Measurements from ENCODE around the gene CPLX4. TPM values are rescaled to one million over a fixed set of nuclear protein-coding genes. Genes with fewer than 3 reads are reported as not detected.
"Not testable (repeated sequence)": the region's sequence is repeated elsewhere in the genome, so short reads cannot be mapped to it uniquely, and the experiment has no call there.

Gene CPLX4
- polyA plus RNA-seq, 1 experiment: not detected

DNA sequence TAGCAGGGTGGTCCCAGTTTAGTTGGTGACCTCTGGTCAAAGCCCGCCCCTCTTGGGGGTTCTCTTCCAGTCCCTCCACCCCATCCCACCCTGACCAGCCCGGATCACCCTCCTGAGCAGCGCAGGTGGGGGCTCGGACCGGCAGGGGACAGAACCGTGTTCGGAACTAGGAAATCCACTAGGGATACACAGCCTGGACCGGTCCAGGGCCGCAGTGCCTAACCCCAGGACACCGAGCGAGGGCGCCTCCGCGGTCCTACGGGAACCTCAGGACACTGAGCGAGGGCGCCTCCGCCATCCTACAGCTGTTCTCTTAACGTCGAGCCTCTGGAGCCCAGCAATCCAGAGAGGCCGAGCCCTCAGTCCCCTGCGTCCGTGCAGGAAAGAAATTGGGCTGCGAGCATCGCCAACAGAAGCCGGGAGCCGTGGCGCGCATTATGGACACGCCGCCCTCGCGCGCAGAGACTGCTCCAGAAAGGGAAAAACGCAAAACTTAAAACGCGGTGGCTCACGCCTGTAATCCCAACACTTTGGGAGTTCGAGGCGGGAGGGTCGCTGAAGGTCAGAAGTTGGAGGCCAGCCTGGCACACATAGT is 53.7 kb downstream of the CPLX4 start:
- ChIA-PET POLR2A (no interaction called here), CTCF (interaction anchor here (0.6 to 1.4 kb wide), 2 partner anchors 16 to 138 kb away, joined by 3 to 8 read pairs; no protein-coding TSS in a partner anchor)
- Histone ChIP-seq H3K27me3 (ENCODE audit: control insufficient read depth, insufficient read depth, low read length) (peaks cover 71% of the 10 kb centered on the region), H3K9me3 (ENCODE audit: control insufficient read depth, insufficient read depth, low read length) (peaks cover 9% of the 10 kb centered on the region; the same call in 1 of the 2 replicates), H3K4me3 (ENCODE audit: low read depth, low read length) (no peak overlapping the region), H3K27ac (ENCODE audit: low read depth, low read length) (no peak overlapping the region)
- DNase-seq (ENCODE audit: low read depth, low spot score): no peak
- no peak for TF ChIP-seq CTCF (IDR thresholded peaks at IDR 0.05; ENCODE audit: low read depth, low read length)

GRCh38 chr18:59264121-59264571 is 54.3 kb downstream of the CPLX4 start:
- TF ChIP-seq CTCF (IDR thresholded peaks at IDR 0.05; ENCODE audit: low read depth, low read length): no peak
- Histone ChIP-seq H3K27ac (ENCODE audit: low read depth, low read length) (no peak overlapping the region), H3K27me3 (ENCODE audit: control insufficient read depth, insufficient read depth, low read length) (peaks cover 65% of the 10 kb centered on the region), H3K4me3 (ENCODE audit: low read depth, low read length) (no peak overlapping the region), H3K9me3 (ENCODE audit: control insufficient read depth, insufficient read depth, low read length) (peaks cover 9% of the 10 kb centered on the region; the same call in 1 of the 2 replicates)
- ChIA-PET POLR2A (no interaction called here), CTCF (interaction anchor here (0.6 to 1.4 kb wide), 4 partner anchors 15 to 156 kb away, joined by 3 to 8 read pairs (median 4); no protein-coding TSS in a partner anchor)
- DNase-seq (ENCODE audit: low read depth, low spot score): no peak

GRCh38 chr18:59263661-59264060 is 54.8 kb downstream of the CPLX4 start:
- POLR2A ChIA-PET: no interaction called here
- no peak for DNase-seq (ENCODE audit: low read depth, low spot score)
- peaks cover 62% of the 10 kb centered on the region for H3K27me3 ChIP-seq (ENCODE audit: control insufficient read depth, insufficient read depth, low read length)

GRCh38 chr18:59262243-59262642 is 56.2 kb downstream of the CPLX4 start:
- CTCF ChIA-PET, POLR2A ChIA-PET: not testable (repeated sequence)

More at GRCh38 chr18:59263661-59264060, 54.8 kb downstream of the CPLX4 start:
- TF ChIP-seq CTCF (IDR thresholded peaks at IDR 0.05; ENCODE audit: low read depth, low read length): no peak
- Histone ChIP-seq H3K9me3 (ENCODE audit: control insufficient read depth, insufficient read depth, low read length) (peaks cover 8% of the 10 kb centered on the region; the same call in 1 of the 2 replicates), H3K4me3 (ENCODE audit: low read depth, low read length) (no peak overlapping the region), H3K27ac (ENCODE audit: low read depth, low read length) (no peak overlapping the region)
- CTCF ChIA-PET: interaction anchor here (0.6 to 1.4 kb wide), 4 partner anchors 15 to 155 kb away, joined by 3 to 8 read pairs (median 4); no protein-coding TSS in a partner anchor

DNA sequence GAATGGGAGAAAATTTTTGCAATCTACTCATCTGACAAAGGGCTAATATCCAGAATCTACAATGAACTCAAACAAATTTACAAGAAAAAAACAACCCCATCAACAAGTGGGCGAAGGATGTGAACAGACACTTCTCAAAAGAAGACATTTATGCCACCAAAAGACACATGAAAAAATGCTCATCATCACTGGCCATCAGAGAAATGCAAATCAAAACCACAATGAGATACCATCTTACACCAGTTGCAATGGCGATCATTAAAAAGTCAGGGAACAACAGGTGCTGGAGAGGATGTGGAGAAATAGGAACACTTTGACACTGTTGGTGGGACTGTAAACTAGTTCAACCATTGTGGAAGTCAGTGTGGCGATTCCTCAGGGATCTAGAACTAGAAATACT is 56.6 kb downstream of the CPLX4 start:
- H3K9me3 ChIP-seq (ENCODE audit: control insufficient read depth, insufficient read depth, low read length); DNase-seq (ENCODE audit: low read depth, low spot score); H3K27ac ChIP-seq (ENCODE audit: low read depth, low read length); CTCF ChIA-PET; POLR2A ChIA-PET; H3K4me3 ChIP-seq (ENCODE audit: low read depth, low read length): not testable (repeated sequence)
- peaks cover 44% of the 10 kb centered on the region for H3K27me3 ChIP-seq (ENCODE audit: control insufficient read depth, insufficient read depth, low read length)

More at GRCh38 chr18:59262243-59262642, 56.2 kb downstream of the CPLX4 start:
- H3K27me3 ChIP-seq (ENCODE audit: control insufficient read depth, insufficient read depth, low read length): peaks cover 48% of the 10 kb centered on the region
- H3K27ac ChIP-seq (ENCODE audit: low read depth, low read length); H3K4me3 ChIP-seq (ENCODE audit: low read depth, low read length); H3K9me3 ChIP-seq (ENCODE audit: control insufficient read depth, insufficient read depth, low read length); DNase-seq (ENCODE audit: low read depth, low spot score): not testable (repeated sequence)

- CTCF ChIA-PET; H3K9me3 ChIP-seq (ENCODE audit: control insufficient read depth, insufficient read depth, low read length); H3K4me3 ChIP-seq (ENCODE audit: low read depth, low read length); H3K27ac ChIP-seq (ENCODE audit: low read depth, low read length); H3K27me3 ChIP-seq (ENCODE audit: control insufficient read depth, insufficient read depth, low read length); POLR2A ChIA-PET; DNase-seq (ENCODE audit: low read depth, low spot score): not testable (repeated sequence)
Measured at GRCh38 chr18:59255491-59255890, 63.0 kb downstream of the CPLX4 start.
